Fibroblast of villous mesenchyme (primary cell): ENCODE data around the gene FAM217B. TPM values are rescaled to one million over a fixed set of nuclear protein-coding genes. Genes with fewer than 3 reads are reported as not detected.

Experiments
- DNase-seq: peaks from one replicate; pipeline ENCODE4 v3.0.0-alpha.2; 2010; ENCODE audit warnings: low read depth
- H3K4me3 ChIP-seq: 2 replicates; pipeline ENCODE4 v1.5.1; 2011; ENCODE audit warnings: low read depth, mild to moderate bottlenecking, low read length
- total RNA-seq: library from RNA; depleted of rRNA; stranded (reverse); fragments of >200 nt; gene quantifications from 2 replicates; pipeline ENCODE4 v1.2.3, GENCODE V29; 2012
- TF ChIP-seq, protein P1 (sequence below): IDR thresholded peaks from 2 replicates; pipeline ENCODE4 v1.5.1; 2012; ENCODE audit warnings: low read depth, mild to moderate bottlenecking, low read length; ENCODE audit not compliant: insufficient read depth

Gene FAM217B
- total RNA-seq, 1 donor: 5.6 TPM

DNA sequence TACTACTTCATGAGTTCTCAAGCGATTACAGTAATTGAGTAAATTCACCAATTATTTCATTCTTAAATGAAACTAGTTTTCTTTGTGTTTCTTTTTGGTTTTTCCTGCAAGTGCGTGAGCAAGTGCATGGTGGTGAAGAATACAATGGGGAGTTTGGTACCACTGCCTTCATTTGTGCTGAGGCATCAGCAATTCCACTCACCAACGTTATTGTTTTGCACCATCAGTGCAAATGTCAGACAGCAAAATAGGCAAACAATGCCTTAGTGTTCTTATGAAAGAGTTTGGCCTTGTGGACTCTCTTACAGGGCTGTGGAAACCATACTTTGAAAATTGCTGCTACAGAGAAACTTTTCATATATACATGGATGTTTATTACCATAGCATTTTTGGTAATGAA is 26.2 kb downstream of the FAM217B start:
- H3K4me3 ChIP-seq: no peak overlapping the region
- TF ChIP-seq, protein P1, sequence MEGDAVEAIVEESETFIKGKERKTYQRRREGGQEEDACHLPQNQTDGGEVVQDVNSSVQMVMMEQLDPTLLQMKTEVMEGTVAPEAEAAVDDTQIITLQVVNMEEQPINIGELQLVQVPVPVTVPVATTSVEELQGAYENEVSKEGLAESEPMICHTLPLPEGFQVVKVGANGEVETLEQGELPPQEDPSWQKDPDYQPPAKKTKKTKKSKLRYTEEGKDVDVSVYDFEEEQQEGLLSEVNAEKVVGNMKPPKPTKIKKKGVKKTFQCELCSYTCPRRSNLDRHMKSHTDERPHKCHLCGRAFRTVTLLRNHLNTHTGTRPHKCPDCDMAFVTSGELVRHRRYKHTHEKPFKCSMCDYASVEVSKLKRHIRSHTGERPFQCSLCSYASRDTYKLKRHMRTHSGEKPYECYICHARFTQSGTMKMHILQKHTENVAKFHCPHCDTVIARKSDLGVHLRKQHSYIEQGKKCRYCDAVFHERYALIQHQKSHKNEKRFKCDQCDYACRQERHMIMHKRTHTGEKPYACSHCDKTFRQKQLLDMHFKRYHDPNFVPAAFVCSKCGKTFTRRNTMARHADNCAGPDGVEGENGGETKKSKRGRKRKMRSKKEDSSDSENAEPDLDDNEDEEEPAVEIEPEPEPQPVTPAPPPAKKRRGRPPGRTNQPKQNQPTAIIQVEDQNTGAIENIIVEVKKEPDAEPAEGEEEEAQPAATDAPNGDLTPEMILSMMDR: no peak
- DNase-seq: no peak

DNA sequence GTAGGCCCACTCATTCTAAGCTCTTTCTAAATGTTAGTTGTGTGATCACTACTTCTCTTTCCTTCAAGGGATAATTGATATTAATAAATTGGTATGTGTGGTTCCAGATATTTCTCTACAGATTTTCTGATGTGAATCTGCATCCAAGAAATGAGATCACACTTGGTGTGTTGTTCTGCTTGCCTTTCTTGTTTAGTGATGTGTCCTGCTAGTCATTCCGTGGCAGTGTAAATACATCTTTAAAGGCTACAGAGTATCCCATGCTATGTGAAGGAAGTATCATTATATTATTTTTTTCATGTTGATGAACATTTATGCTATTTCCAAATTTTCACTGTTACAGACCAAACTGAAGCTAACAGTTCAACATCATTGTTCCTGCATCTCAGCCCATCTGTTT is 31.2 kb downstream of the FAM217B start:
- DNase-seq: no peak
- H3K4me3 ChIP-seq: no peak overlapping the region
- TF ChIP-seq, protein P1: no peak

GRCh38 chr20:59972037-59972801 is 32.0 kb downstream of the FAM217B start:
- TF ChIP-seq, protein P1: no peak
- no peak for DNase-seq
- H3K4me3 ChIP-seq: no peak overlapping the region

GRCh38 chr20:59976156-59976782 is 36.1 kb downstream of the FAM217B start:
- DNase-seq: no peak
- no peak overlapping the region for H3K4me3 ChIP-seq
- TF ChIP-seq, protein P1: no peak

- TF ChIP-seq, protein P1: no peak
- no peak overlapping the region for H3K4me3 ChIP-seq
- no peak for DNase-seq
These were observed 36.9 kb downstream of the FAM217B start for GRCh38 chr20:59977086-59977485.

- TF ChIP-seq, protein P1: no peak
- no peak overlapping the region for H3K4me3 ChIP-seq
- DNase-seq: no peak
These were observed 42.9 kb downstream of the FAM217B start for GRCh38 chr20:59983076-59983475.
